ENCODE measurements around the gene CYGB. TPM values are rescaled to one million over a fixed set of nuclear protein-coding genes. Genes with fewer than 3 reads are reported as not detected.
A peak's percentile ranks its signal among the peaks of the same experiment; 100 is the strongest.
"Not testable (repeated sequence)": the region's sequence is repeated elsewhere in the genome, so short reads cannot be mapped to it uniquely, and the experiment has no call there.

Gene CYGB
- total RNA-seq, 3 donors from 2014 or later, result 5.9 to 37.4 (median 27.2) TPM

GRCh38 chr17:76523084-76524037 lies 14.1 kb downstream of the CYGB start:
- peak; percentile 60 to 84 for DNase-seq (ENCODE audit: low spot score in 2 of 2)

GRCh38 chr17:76521683-76522082 lies 15.8 kb downstream of the CYGB start:
- H3K36me3 ChIP-seq; intact Hi-C loops (cut with DNase I; ENCODE audit: low total_unique reads); H3K27ac ChIP-seq; DNase-seq (ENCODE audit: low spot score in 2 of 2); H3K4me1 ChIP-seq; H3K27me3 ChIP-seq; H3K4me3 ChIP-seq; H3K9me3 ChIP-seq: not testable (repeated sequence)

More at GRCh38 chr17:76523084-76524037, 14.1 kb downstream of the CYGB start:
- Histone ChIP-seq H3K36me3 (no peaks in the 10 kb centered on the region), H3K9me3 (no peaks in the 10 kb centered on the region), H3K27ac (peak overlapping the region in 1 of 2 donors; percentile 17), H3K4me1 (peaks cover under 1 to 2% of the 10 kb centered on the region in 2 donors), H3K4me3 (no peak overlapping the region), H3K27me3 (no peaks in the 10 kb centered on the region)
- TF ChIP-seq CTCF (IDR thresholded peaks at IDR 0.05) (peak; percentile 99), POLR2A (IDR thresholded peaks at IDR 0.05) (no peak), POLR2AphosphoS5 (IDR thresholded peaks at IDR 0.05) (peak in 2 of 3 donors; percentile 9 to 48)
- intact Hi-C loops (cut with DNase I; ENCODE audit: low total_unique reads), result no loop called here

GRCh38 chr17:76521262-76521661 lies 16.2 kb downstream of the CYGB start:
- Histone ChIP-seq H3K36me3 (no peaks in the 10 kb centered on the region), H3K27ac (no peak overlapping the region), H3K9me3 (no peaks in the 10 kb centered on the region), H3K4me3 (no peak overlapping the region), H3K4me1 (no peaks in the 10 kb centered on the region), H3K27me3 (no peaks in the 10 kb centered on the region)
- intact Hi-C loops (cut with DNase I; ENCODE audit: low total_unique reads), result no loop called here
- TF ChIP-seq POLR2A (IDR thresholded peaks at IDR 0.05) (no peak), POLR2AphosphoS5 (IDR thresholded peaks at IDR 0.05) (no peak), CTCF (IDR thresholded peaks at IDR 0.05) (no peak)
- DNase-seq (ENCODE audit: low spot score in 2 of 2), result no peak

GRCh38 chr17:76519048-76519966 lies 18.2 kb downstream of the CYGB start:
- Histone ChIP-seq H3K27ac (no peak overlapping the region), H3K4me1 (peaks cover 0 to 5% of the 10 kb centered on the region in 2 donors), H3K36me3 (no peaks in the 10 kb centered on the region), H3K27me3 (no peaks in the 10 kb centered on the region), H3K9me3 (no peaks in the 10 kb centered on the region), H3K4me3 (no peak overlapping the region)
- no peak for DNase-seq (ENCODE audit: low spot score in 2 of 2)
- intact Hi-C loops (cut with DNase I; ENCODE audit: low total_unique reads), result no loop called here
- no peak for TF ChIP-seq POLR2AphosphoS5 (IDR thresholded peaks at IDR 0.05)
- no peak for TF ChIP-seq CTCF (IDR thresholded peaks at IDR 0.05)
- TF ChIP-seq POLR2A (IDR thresholded peaks at IDR 0.05), result no peak

GRCh38 chr17:76517638-76518038 lies 19.9 kb downstream of the CYGB start:
- Histone ChIP-seq H3K9me3 (no peaks in the 10 kb centered on the region), H3K27me3 (no peaks in the 10 kb centered on the region), H3K36me3 (no peaks in the 10 kb centered on the region), H3K27ac (no peak overlapping the region), H3K4me1 (peaks cover 0 to 5% of the 10 kb centered on the region in 2 donors), H3K4me3 (no peak overlapping the region)
- no peak for TF ChIP-seq CTCF (IDR thresholded peaks at IDR 0.05)
- TF ChIP-seq POLR2A (IDR thresholded peaks at IDR 0.05), result no peak
- no peak for TF ChIP-seq POLR2AphosphoS5 (IDR thresholded peaks at IDR 0.05)
- DNase-seq (ENCODE audit: low spot score in 2 of 2), result no peak
- intact Hi-C loops (cut with DNase I; ENCODE audit: low total_unique reads), result no loop called here
